H1 (cell line): Measurements from ENCODE around the gene SCAMP5. TPM values are rescaled to one million over a fixed set of nuclear protein-coding genes. Genes with fewer than 3 reads are reported as not detected.

ENCODE experiments used
- HDAC2 ChIP-seq, 2 experiments: fragments of 300-600 bp in 1 of 2; sonication (generic) in 1 of 2; IDR thresholded peaks; 2 replicates each; pipeline ENCODE4 v1.6.1; 2011 to 2012; ENCODE audit warnings: low read depth in 2 of 2, low read length in 2 of 2, mild to moderate bottlenecking in 2 of 2, moderate library complexity in 2 of 2, borderline replicate concordance in 1 of 2, inconsistent platforms in 1 of 2
- KDM1A ChIP-seq: fragments of 200-600, 300-600 bp; sonication (generic); IDR thresholded peaks from 2 replicates; pipeline ENCODE4 v1.7.1; 2016; ENCODE audit warnings: mild to moderate bottlenecking, low read length, borderline replicate concordance
- RAD21 ChIP-seq, 2 experiments: IDR thresholded peaks in 1 of 2; conservative IDR thresholded peaks in 1 of 2; 2 replicates each; pipeline ENCODE4 v1.6.1; 2011; ENCODE audit warnings: low read depth in 2 of 2, low read length in 2 of 2, improper control_type of control experiment in 1 of 2, inconsistent platforms in 1 of 2, mild to moderate bottlenecking in 1 of 2, moderate library complexity in 1 of 2
- RBBP5 ChIP-seq: IDR thresholded peaks from 2 replicates; pipeline ENCODE4 v1.7.1; 2012; ENCODE audit warnings: low read depth, mild to moderate bottlenecking, inconsistent platforms, low read length, moderate library complexity, borderline replicate concordance
- polyA plus RNA-seq, 7 experiments: library from polyadenylated mRNA; depleted of rRNA in 3 of 7; stranded (reverse) in 5 of 7; unstranded in 2 of 7; fragments of >200 nt in 5 of 7; fragments of 200-250 nt in 2 of 7; gene quantifications; 1 replicate in 5 of 7; 2 replicates in 1 of 7; 4 replicates in 1 of 7; pipeline versions ENCODE4 v1.2.1 to v1.2.3, GENCODE V29; 2011 to 2013; ENCODE audit warnings: missing spikeins in 2 of 7, mixed read lengths in 2 of 7
- total RNA-seq: library from RNA; stranded (reverse); fragmentation: NEBNext Ultra II Directional; extraction: Animal tissue kit (Norgen Biotek cat#: 25700); gene quantifications from 2 replicates; pipeline ENCODE4 v1.2.1, GENCODE V29; 2021

Gene SCAMP5
- total and polyA plus RNA-seq, 2 of the 8 experiments (the other 6 are each of a cell fraction or from before 2014, with no cell fraction given), result 55.4 to 94.7 TPM

DNA sequence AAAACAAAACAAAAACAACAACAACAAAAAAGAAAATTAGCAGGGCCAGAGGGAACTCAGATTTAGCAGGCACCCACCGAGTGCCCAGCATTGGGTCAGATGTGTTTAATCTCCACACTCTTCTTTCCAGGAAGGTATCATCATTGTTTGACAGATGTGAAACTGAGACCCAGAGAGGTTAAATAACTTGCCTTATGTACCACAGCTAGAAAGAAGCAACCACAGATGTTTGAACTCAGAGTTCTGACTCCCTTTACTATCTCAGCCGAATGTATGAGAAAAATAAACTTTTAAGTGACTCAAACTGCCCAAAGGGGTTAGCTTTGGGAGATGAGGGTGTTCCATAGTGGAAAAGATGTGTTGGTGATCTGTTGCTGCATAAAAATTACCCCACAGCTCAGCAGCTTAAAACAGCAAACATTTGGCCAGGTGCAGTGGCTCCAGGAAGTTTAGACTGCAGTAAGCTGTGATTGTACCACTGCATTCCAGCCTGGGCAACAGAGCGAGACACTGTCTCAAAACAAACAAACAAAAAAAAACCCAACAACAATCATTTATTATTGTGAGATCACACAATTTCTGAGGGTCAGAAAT, 34.3 kb upstream of the SCAMP5 start (continued):
- TF ChIP-seq HDAC2 (IDR thresholded peaks at IDR 0.05; ENCODE audit: borderline replicate concordance in 1 of 2, low read depth in 2 of 2, low read length in 2 of 2), result no peak
- no peak for TF ChIP-seq RBBP5
- TF ChIP-seq KDM1A, result no peak
- TF ChIP-seq RAD21 (IDR thresholded peaks at IDR 0.05 in 1 of 2, conservative IDR thresholded peaks at IDR 0.05 in 1 of 2; ENCODE audit: low read depth in 2 of 2, low read length in 2 of 2), result no peak
